Spleen (tissue), 7 donors: ENCODE data around the gene RGS6.

Experiments used
- CTCF ChIP-seq, 11 experiments: fragments of 200-600 bp in 7 of 11; fragments of 450-650 bp in 4 of 11; sonication (generic) in 4 of 11; IDR thresholded peaks in 8 of 11; conservative IDR thresholded peaks in 3 of 11; 1 replicate in 7 of 11; 2 replicates in 4 of 11; pipeline versions ENCODE4 v1.4.0 to v1.8.0; 2016 to 2021; ENCODE audit warnings: antibody characterized with exemption in 11 of 11, inconsistent platforms in 4 of 11, mild to moderate bottlenecking in 1 of 11
- POLR2A ChIP-seq, 3 donors: fragments of 450-650 bp; IDR thresholded peaks; one replicate each; pipeline ENCODE4 v1.5.1; 2017; ENCODE audit warnings: antibody characterized with exemption in 3 of 3, mild to moderate bottlenecking in 1 of 3
- POLR2AphosphoS5 ChIP-seq, 3 donors: sonication (generic); formaldehyde crosslinking; IDR thresholded peaks; one replicate each; pipeline ENCODE4 v1.5.1; 2017; ENCODE audit warnings: antibody characterized with exemption in 3 of 3
- donor health status: DM: no; HTN: no; CAD: no; lungs with moderate emphysema.
- donor health status: DM: no; HTN: no; CAD: no.
- donor health status: DM: no; HTN: no; CAD: no.

- TF ChIP-seq CTCF (IDR thresholded peaks at IDR 0.05 in 8 of 11, conservative IDR thresholded peaks at IDR 0.05 in 3 of 11) (no peak), POLR2A (IDR thresholded peaks at IDR 0.05) (no peak), POLR2AphosphoS5 (IDR thresholded peaks at IDR 0.05) (no peak)
Observed at GRCh38 chr14:72033365-72033764, 101.1 kb downstream of the RGS6 start.
